GM23338 (cell line): ENCODE data around the gene RNF186. TPM values are rescaled to one million over a fixed set of nuclear protein-coding genes. Genes with fewer than 3 reads are reported as not detected.
A peak's percentile ranks its signal among the peaks of the same experiment; 100 is the strongest.

Experiments used
- ATAC-seq: fragments of 200-7000 bp; cut with Tn5 transposase; 3 replicates; pipeline ENCODE4 v1.9.1; 2020
- DNase-seq: peaks from one replicate; pipeline ENCODE4 v3.0.0-alpha.2; 2015; ENCODE audit warnings: low spot score
- H2AFZ ChIP-seq: fragments of 200-600 bp; sonication (generic); 2 replicates; pipeline ENCODE4 v1.8.0; 2016; ENCODE audit warnings: antibody characterized with exemption, mild to moderate bottlenecking, moderate library complexity
- H3F3A ChIP-seq: fragments of 200-600 bp; sonication (generic); replicated peaks from 2 replicates; pipeline ENCODE4 v1.8.0; 2017; ENCODE audit warnings: antibody characterized with exemption, mixed run types, low read depth
- H3K27ac ChIP-seq: fragments of 200-600 bp; sonication (generic); 2 replicates; pipeline ENCODE4 v1.6.1; 2016; ENCODE audit warnings: low read depth
- H3K27me3 ChIP-seq: fragments of 200-600 bp; sonication (generic); 2 replicates; pipeline ENCODE4 v1.8.0; 2016; ENCODE audit warnings: mild to moderate bottlenecking, mixed run types, moderate library complexity; ENCODE audit not compliant: insufficient read depth
- H3K36me3 ChIP-seq: fragments of 200-600 bp; sonication (generic); 2 replicates; pipeline ENCODE4 v1.8.0; 2016; ENCODE audit warnings: mild to moderate bottlenecking; ENCODE audit not compliant: insufficient read depth
- H3K4me1 ChIP-seq: fragments of 200-600 bp; sonication (generic); 2 replicates; pipeline ENCODE4 v1.8.0; 2016; ENCODE audit warnings: mild to moderate bottlenecking, moderate library complexity; ENCODE audit not compliant: insufficient read depth
- H3K4me2 ChIP-seq: fragments of 200-600 bp; sonication (generic); 2 replicates; pipeline ENCODE4 v1.7.1; 2017; ENCODE audit warnings: mixed run types
- H3K4me3 ChIP-seq: fragments of 200-600 bp; sonication (generic); 2 replicates; pipeline ENCODE4 v1.6.1; 2016; ENCODE audit warnings: mixed run types
- H3K79me2 ChIP-seq: fragments of 200-600 bp; sonication (generic); replicated peaks from 2 replicates; pipeline ENCODE4 v1.8.0; 2017; ENCODE audit warnings: mild to moderate bottlenecking; ENCODE audit not compliant: insufficient read depth
- H3K9me2 ChIP-seq: fragments of 200-600 bp; sonication (generic); 2 replicates; pipeline ENCODE4 v1.8.0; 2017; ENCODE audit not compliant: insufficient read depth
- H4K20me1 ChIP-seq: fragments of 200-600 bp; sonication (generic); replicated peaks from 2 replicates; pipeline ENCODE4 v1.8.0; 2017; ENCODE audit warnings: mild to moderate bottlenecking; ENCODE audit not compliant: insufficient read depth
- H3K27ac Mint-ChIP-seq: 2 replicates; pipeline ENCODE4 v1.8.0; 2020; ENCODE audit warnings: inconsistent platforms, mild to moderate bottlenecking, moderate library complexity, mixed read lengths
- H3K27me3 Mint-ChIP-seq: 3 replicates; pipeline ENCODE4 v1.8.0; 2022; ENCODE audit warnings: low read depth, mild to moderate bottlenecking, moderate library complexity, mixed read lengths, inconsistent platforms; ENCODE audit not compliant: insufficient read depth, poor library complexity
- H3K36me3 Mint-ChIP-seq: 3 replicates; pipeline ENCODE4 v1.8.0; 2021; ENCODE audit warnings: low read depth, mild to moderate bottlenecking, inconsistent platforms, moderate library complexity, mixed read lengths
- H3K4me1 Mint-ChIP-seq: 3 replicates; pipeline ENCODE4 v1.8.0; 2020; ENCODE audit warnings: mild to moderate bottlenecking, inconsistent platforms, mixed read lengths
- H3K4me3 Mint-ChIP-seq: 3 replicates; pipeline ENCODE4 v1.8.0; 2021; ENCODE audit warnings: moderate library complexity, mild to moderate bottlenecking, inconsistent platforms, mixed read lengths
- H3K9me3 Mint-ChIP-seq: 3 replicates; pipeline ENCODE4 v1.8.0; 2020; ENCODE audit warnings: moderate library complexity, mild to moderate bottlenecking, inconsistent platforms, mixed read lengths
- CREB1 ChIP-seq: fragments of 250-450 bp; sonication (Bioruptor Pico); IDR thresholded peaks from 2 replicates; pipeline ENCODE4 v1.5.0; 2020; ENCODE audit warnings: low read depth, mild to moderate bottlenecking, moderate library complexity
- EZH2 ChIP-seq: fragments of 200-600 bp; sonication (generic); IDR thresholded peaks from one replicate; pipeline ENCODE4 v1.8.0; 2017; ENCODE audit warnings: antibody characterized with exemption, mild to moderate bottlenecking, low read depth; ENCODE audit not compliant: unreplicated experiment
- EZH2phosphoT487 ChIP-seq: fragments of 200-600 bp; sonication (generic); IDR thresholded peaks from one replicate; pipeline ENCODE4 v1.8.1; 2018; ENCODE audit warnings: antibody characterized with exemption; ENCODE audit not compliant: unreplicated experiment
- JUNB ChIP-seq: IDR thresholded peaks from one replicate; pipeline ENCODE4 v1.6.1; 2016; ENCODE audit warnings: antibody characterized with exemption; ENCODE audit not compliant: unreplicated experiment
- ZNF114 ChIP-seq: fragments of 250-450 bp; sonication (Bioruptor Pico); IDR thresholded peaks from 2 replicates; pipeline ENCODE4 v1.5.0; 2020; ENCODE audit warnings: mild to moderate bottlenecking, moderate library complexity
- polyA plus RNA-seq: library from polyadenylated mRNA; unstranded; fragments of >200 nt; fragmentation: Nextera tagmentation; extraction: Ambion mirVana; gene quantifications from 2 replicates; pipeline ENCODE4 v1.2.1, GENCODE V29; 2016
- total RNA-seq: library from RNA; depleted of rRNA; stranded (reverse); fragments of >200 nt; shearing (Covaris generic); gene quantifications from 2 replicates; pipeline ENCODE4 v1.2.3, GENCODE V29; 2014
- TF ChIP-seq, protein P1 (sequence below), 2 experiments: fragments of 200-600 bp in 1 of 2; sonication (generic) in 1 of 2; conservative IDR thresholded peaks; 2 replicates each; pipeline versions ENCODE4 v1.5.1 to v1.6.1; 2016 to 2017; ENCODE audit warnings: antibody characterized with exemption in 2 of 2, low read depth in 2 of 2, mild to moderate bottlenecking in 2 of 2, moderate library complexity in 1 of 2
- TF ChIP-seq, protein P2 (sequence below): IDR thresholded peaks from 2 replicates; pipeline ENCODE4 v1.6.1; 2016; ENCODE audit warnings: antibody characterized with exemption

The RNF186 gene
- total and polyA plus RNA-seq, 2 experiments from 2014 or later = not detected

DNA sequence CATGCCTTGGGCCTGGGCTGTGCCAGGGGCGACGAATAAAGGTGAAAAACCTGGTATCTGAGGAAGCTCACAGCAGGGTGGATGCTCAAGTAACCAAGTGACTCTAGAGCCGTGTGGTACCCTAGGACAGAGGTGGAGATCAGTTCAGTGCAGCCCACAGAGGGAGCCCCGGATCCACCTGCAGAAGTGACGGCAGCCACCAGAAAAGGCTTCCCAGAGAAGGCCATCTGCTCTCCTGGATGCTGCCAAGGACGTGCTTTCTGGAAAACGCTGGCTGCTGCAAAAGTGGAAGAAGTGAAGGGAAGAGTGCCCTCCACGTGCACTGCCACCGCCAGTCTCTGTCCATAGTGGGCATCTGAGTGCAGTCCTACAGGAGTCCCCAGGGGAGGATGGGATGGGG lies 43.0 kb downstream of the RNF186 start:
- no peaks in the 10 kb centered on the region for H3K36me3 Mint-ChIP-seq
- no peaks in the 10 kb centered on the region for H3K36me3 ChIP-seq
- no peaks in the 10 kb centered on the region for H3K9me2 ChIP-seq
- H3K27ac Mint-ChIP-seq = no peak overlapping the region
- no peaks in the 10 kb centered on the region for H4K20me1 ChIP-seq
- TF ChIP-seq, protein P1, sequence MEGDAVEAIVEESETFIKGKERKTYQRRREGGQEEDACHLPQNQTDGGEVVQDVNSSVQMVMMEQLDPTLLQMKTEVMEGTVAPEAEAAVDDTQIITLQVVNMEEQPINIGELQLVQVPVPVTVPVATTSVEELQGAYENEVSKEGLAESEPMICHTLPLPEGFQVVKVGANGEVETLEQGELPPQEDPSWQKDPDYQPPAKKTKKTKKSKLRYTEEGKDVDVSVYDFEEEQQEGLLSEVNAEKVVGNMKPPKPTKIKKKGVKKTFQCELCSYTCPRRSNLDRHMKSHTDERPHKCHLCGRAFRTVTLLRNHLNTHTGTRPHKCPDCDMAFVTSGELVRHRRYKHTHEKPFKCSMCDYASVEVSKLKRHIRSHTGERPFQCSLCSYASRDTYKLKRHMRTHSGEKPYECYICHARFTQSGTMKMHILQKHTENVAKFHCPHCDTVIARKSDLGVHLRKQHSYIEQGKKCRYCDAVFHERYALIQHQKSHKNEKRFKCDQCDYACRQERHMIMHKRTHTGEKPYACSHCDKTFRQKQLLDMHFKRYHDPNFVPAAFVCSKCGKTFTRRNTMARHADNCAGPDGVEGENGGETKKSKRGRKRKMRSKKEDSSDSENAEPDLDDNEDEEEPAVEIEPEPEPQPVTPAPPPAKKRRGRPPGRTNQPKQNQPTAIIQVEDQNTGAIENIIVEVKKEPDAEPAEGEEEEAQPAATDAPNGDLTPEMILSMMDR (conservative IDR thresholded peaks at IDR 0.05; ENCODE audit: low read depth in 2 of 2) = peak in 1 of 2 experiments; percentile 69; a peak in 3 of 4 replicates
- TF ChIP-seq, protein P2, sequence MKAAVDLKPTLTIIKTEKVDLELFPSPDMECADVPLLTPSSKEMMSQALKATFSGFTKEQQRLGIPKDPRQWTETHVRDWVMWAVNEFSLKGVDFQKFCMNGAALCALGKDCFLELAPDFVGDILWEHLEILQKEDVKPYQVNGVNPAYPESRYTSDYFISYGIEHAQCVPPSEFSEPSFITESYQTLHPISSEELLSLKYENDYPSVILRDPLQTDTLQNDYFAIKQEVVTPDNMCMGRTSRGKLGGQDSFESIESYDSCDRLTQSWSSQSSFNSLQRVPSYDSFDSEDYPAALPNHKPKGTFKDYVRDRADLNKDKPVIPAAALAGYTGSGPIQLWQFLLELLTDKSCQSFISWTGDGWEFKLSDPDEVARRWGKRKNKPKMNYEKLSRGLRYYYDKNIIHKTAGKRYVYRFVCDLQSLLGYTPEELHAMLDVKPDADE = no peak
- H3K27me3 ChIP-seq = no peaks in the 10 kb centered on the region
- no peaks in the 10 kb centered on the region for H3K79me2 ChIP-seq
- ATAC-seq (peak; percentile 52), DNase-seq (peak; percentile 55)
- H3F3A ChIP-seq = no peaks in the 10 kb centered on the region
- H3K27ac ChIP-seq = no peak overlapping the region
- peaks cover 10% of the 10 kb centered on the region; the same call in 1 of the 2 replicates for H3K4me1 ChIP-seq
- peaks cover 24% of the 10 kb centered on the region for H3K4me1 Mint-ChIP-seq
- H3K27me3 Mint-ChIP-seq = peaks cover 29% of the 10 kb centered on the region
- no peak overlapping the region for H3K4me3 ChIP-seq
- H3K4me2 ChIP-seq = no peak overlapping the region
- H3K4me3 Mint-ChIP-seq = no peak overlapping the region
- no peak overlapping the region for H2AFZ ChIP-seq
- no peaks in the 10 kb centered on the region for H3K9me3 Mint-ChIP-seq

DNA sequence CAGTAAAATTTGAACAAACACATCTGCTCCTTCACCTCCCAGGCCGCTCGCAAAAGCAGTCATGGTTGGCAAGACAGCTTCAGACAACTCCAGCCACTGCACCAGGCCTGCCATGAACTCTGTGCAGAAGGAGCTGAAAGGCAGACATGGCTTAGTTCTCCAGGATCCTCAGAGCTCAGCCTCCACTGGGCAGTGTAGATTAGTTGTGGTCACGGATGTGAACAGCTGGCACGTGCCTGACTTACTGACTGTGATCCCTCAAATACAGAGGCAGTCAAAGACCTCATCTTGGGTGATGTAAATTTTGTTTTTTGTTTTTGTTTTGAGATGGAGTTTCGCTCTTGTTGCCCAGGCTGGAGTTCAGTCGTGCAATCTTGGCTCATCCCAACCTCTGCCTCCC lies 43.7 kb downstream of the RNF186 start:
- ATAC-seq = no peak
- no peaks in the 10 kb centered on the region for H3K9me2 ChIP-seq
- Mint-ChIP-seq H3K4me3 (no peak overlapping the region), H3K4me1 (peaks cover 24% of the 10 kb centered on the region), H3K9me3 (no peaks in the 10 kb centered on the region), H3K36me3 (no peaks in the 10 kb centered on the region), H3K27me3 (peaks cover 22% of the 10 kb centered on the region), H3K27ac (no peak overlapping the region)
- H3K4me3 ChIP-seq = no peak overlapping the region
- H3K4me2 ChIP-seq = no peak overlapping the region
- H3K27ac ChIP-seq = no peak overlapping the region
- no peaks in the 10 kb centered on the region for H3F3A ChIP-seq
- H3K4me1 ChIP-seq = peaks cover 10% of the 10 kb centered on the region; the same call in 1 of the 2 replicates
- H3K27me3 ChIP-seq = no peaks in the 10 kb centered on the region
- DNase-seq = no peak
- no peak overlapping the region for H2AFZ ChIP-seq
- TF ChIP-seq EZH2 (no peak), ZNF114 (CRISPR knock-in tag) (no peak), JUNB (no peak), CREB1 (CRISPR knock-in tag) (no peak), EZH2phosphoT487 (no peak)
- H4K20me1 ChIP-seq = no peaks in the 10 kb centered on the region
- H3K79me2 ChIP-seq = no peaks in the 10 kb centered on the region
- no peaks in the 10 kb centered on the region for H3K36me3 ChIP-seq
